ENCODE measurements around the gene CIROP.
A peak's percentile ranks its signal among the peaks of the same experiment; 100 is the strongest.

Gene CIROP

DNA sequence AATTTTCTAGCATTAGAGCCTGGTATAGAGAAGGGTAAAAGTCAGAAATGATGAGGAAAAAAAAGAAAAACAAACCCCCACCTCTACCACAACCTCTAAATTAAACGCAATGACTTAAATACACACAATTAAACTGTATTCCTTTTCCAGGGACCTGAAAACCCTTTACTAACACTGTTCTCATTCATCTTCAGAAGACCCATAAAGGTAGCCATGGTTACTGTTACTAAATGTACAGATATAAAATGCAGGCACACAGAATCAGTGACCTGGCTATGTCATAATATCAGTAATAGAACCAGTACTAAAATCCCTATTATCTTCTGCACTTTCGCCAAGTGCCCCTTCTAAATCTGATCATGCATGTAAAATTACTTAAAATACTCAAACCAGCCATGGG lies 11.3 kb downstream of the CIROP start:
- DNase-seq (ENCODE audit: low read depth): no peak

DNA sequence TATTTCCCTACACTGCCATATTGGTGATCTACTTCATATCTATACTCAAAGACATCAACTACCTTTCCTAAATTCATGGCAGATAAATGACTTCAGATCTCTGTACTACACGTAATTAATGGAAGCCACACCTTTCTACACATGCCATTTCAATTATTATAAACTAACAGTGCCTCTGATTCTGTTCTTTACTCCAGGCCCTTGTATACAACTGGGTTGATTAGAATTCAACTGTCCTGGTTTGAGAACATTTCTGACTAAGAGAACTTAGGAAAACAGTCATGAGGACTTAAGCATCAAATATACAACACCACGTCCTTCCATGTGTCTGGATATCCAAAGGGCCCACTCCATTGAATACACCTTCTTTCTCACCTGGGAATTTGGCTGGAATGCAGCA lies 11.7 kb downstream of the CIROP start:
- DNase-seq (ENCODE audit: low read depth): no peak

DNA sequence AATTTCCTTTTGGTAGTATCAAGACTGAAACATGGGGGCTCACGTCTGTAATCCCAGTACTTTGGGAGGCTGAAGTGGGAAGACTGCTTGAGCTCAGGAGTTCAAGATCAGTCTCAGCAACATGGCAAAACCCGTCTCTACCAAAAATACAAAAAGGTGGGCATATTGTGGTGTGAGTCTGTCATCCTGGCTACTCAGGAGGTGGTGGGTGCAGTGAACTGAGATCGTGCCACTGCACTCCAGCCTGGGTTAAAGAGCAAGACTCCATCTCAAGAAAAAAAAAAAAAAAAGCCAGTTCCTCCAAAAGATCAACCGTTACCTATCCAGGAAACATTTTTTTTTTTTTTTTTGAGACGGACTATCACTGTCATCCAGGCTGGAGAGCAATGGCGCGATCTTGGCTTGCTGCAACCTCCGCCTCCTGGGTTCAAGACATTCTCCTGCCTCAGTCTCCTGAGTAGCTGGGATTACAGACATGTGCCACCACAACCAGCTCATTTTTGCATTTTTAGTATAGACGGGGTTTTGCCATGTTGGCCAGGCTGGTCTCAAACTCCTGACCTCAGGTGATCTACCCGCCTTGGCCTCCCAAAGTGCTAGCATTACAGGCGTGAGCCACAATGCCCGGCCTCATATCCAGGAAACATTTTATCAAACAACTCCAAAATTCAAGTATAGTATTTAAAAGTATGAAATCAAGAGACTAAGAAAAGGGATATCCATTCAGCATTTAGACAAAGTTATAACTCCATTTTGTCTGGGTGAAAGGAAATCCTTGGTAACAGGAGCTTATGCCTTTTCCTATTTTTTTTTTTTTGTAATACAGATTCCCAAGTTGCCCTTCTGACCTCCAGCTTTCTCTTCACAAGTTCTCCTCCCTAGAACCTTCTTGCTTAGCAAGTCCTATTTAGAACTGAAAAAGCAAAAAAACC lies 13.2 kb downstream of the CIROP start:
- DNase-seq (ENCODE audit: low read depth): no peak

DNA sequence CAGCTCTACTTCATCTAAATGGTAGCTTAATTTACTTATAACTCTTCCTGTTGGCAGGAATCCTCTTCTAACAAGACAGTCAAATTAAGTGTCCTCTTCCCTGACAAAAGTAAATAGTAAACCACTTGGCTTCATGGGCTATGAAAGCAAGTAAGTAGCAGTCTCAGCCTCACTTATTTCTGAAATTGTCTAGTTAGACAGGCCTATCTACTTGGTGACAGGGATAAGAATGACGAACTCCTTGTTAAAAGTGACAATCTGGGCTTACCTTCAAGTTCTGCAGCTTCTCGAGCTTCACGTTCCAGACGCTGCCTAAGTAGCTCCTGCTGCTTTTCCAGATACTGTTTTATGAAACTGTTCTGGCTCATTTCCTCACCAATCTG lies 14.5 kb downstream of the CIROP start:
- no peak for DNase-seq (ENCODE audit: low read depth)

DNA sequence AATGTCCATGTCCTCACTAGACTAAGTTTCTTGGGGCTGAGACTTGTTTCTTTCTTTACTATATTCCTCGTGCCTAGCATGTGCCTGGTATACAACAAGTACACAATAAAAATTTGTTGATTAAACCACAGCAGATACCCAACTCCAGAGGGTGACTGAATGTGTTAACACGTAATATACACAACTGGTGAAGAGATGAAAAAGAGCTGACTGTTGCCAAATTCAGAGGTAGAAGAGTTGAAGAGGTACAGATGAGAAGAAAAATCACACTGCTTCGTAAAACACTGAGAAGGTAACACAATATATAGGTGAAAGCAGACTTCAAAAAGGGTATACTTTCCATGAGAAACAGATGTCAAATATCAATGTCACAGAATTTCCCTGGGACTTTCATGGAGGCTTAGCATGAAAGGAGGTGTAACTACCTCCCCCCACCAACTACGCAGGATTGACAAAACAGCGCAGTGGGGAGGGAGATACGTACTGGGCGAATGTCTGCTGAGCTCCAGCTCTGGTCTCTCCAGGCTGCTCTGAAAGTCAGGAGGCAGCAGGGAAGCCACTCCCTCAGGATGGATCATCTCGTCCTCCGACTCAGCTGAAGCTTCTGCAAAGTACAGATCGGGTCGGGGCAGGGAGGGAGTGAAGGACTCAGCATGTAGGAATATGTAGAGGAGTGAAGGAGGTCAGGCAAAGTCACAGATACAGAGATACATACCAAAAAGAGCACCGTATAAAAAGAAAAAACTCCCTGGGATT lies 15.1 kb downstream of the CIROP start:
- no peak for DNase-seq (ENCODE audit: low read depth)

DNA sequence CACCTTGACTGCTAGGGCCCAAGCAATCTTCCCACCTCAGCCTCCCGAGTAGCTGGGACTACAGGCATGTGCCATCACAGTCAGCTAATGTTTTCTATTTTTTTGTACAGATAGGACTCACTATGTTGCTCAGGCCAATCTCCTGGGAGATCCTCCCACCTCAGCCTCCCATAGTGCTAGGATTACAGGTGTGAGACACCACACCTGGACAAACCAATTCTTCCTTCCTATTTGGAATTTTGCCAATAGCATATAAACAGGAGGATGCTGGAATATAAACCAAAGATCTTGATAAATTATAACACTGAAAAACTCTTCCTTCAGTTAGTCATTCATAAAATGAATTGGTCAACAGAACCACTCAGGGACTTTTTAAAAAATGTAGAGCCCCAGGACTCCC lies 18.2 kb downstream of the CIROP start:
- no peak for DNase-seq (ENCODE audit: low read depth)

DNA sequence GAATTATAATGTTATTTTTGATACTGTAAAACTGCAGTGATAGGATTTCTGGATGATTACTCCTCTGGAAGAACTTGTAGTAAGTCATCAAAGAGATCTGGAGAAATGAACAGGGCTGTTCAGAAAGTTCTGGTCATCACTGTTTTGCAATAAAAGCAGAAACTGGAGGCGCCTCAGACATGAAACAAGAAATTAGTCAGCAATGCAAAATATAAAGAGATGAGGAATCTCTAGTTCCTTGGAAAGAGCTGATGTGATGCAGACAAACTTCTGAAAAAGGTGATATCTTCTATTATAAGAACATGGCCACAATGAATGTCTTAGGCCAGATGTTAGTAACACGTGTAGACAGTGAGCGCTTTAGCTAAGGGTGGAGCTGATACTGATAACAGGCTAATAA lies 19.3 kb downstream of the CIROP start:
- DNase-seq (ENCODE audit: low read depth): no peak

- no peak for DNase-seq (ENCODE audit: low read depth)
Measured at GRCh38 chr14:23080474-23080873, 24.3 kb downstream of the CIROP start.

DNA sequence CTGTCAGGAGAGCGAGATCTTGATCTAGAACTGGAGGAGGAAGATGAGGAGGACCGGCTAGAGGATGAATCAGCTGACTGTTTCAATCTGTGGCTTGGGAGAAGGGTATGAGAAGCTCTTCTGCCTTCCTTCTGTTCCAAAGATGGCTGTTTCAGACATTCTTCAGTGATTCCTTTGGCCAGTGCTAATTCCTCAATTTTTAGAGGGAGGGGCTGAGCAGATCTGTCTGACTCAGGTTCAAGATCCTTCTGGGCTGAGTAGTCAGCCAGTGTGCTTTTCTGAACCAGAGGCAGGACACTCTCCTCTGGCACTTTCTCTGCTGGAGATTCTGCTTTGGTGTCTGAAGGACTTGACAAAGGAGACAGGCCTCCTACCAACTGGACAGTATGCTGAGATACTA lies 25.1 kb downstream of the CIROP start:
- DNase-seq (ENCODE audit: low read depth): no peak

DNA sequence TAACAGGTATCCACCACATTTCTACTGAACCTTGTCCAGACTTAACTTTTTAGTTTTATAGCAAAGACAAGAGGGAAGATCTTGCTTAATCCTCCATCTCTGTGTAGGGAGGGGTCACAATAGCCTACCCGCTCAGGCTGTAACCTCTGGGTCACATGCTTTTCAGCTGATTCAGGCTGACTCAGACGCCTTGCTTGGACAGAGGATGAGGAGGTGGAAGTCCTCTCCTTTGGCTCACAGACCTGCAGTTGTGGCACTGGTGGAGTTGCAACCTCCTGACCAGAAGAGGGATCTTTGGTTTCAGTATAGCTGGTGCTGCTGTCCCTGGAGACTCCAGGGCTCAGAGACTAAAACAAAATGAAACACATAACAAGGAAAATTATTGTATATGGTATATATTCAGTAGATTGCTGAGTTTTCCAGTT lies 26.1 kb downstream of the CIROP start:
- DNase-seq (ENCODE audit: low read depth): no peak

DNA sequence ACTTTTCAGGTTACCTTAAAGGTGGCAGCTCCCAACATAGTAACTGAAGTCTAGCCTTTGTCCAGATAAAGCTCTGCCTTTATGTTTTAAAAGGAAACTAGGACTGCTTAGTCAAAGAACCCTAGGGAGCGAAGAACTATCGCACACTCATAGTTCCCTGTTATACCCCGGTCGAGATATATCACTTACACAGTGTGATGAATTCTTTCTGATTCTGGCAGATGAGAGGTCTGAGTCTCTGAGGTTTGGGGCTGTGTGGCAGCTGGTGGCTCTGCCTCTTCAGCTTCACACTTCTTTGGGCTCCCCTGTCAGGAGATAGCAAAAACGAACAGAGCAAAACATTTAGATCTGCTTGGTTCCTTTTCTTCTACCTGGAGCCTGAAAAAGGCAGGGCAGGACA lies 26.8 kb downstream of the CIROP start:
- no peak for DNase-seq (ENCODE audit: low read depth)

DNA sequence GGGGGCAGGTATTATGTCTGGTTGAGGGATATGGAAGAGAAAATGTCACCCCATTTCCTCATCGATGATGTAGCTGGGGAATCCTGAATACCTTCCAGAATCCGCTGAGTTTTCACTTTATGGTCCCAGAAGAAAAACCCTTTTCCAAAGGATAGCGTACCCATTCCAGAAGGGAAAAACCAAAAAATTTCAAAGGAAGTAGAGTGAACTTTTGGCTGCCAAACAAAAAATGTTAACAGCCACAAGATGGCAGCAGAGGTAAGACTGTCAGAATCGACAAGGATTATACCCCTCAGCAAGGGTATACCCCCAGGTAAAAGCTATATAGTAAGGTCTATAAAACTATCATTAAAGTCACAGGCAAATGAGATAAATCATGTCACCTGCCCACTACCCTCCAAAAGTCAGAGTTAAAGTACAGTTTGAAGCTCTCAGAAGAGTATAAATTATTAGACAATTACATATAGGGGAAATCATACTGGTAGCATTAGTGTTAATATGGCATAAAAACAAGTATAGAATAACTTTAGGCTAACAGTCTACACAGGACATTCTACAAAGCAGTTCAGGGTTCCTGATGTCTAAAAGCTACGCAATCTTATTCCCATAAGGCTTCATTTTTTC lies 27.9 kb downstream of the CIROP start:
- no peak for DNase-seq (ENCODE audit: low read depth)

DNA sequence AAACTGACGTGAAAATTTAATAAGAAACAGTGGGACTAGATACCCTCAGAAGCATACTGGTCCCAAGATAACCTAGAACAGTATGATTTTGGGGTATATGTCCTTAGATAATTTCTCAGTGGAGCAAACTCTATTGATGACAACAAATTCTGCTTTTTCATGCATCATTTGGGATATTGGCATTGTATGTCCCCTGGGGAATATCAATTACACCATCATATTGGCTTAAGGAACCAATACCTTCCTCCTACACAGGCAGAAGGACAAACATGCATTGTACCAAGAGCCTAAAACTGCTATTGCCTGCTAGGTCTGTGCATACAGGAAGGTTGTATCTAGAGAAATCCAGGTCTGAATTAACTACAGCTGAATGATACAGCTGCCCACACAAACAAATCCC lies 29.9 kb downstream of the CIROP start:
- DNase-seq (ENCODE audit: low read depth): no peak

GRCh38 chr14:23071921-23072539 lies 32.8 kb downstream of the CIROP start:
- DNase-seq (ENCODE audit: low read depth): no peak

DNA sequence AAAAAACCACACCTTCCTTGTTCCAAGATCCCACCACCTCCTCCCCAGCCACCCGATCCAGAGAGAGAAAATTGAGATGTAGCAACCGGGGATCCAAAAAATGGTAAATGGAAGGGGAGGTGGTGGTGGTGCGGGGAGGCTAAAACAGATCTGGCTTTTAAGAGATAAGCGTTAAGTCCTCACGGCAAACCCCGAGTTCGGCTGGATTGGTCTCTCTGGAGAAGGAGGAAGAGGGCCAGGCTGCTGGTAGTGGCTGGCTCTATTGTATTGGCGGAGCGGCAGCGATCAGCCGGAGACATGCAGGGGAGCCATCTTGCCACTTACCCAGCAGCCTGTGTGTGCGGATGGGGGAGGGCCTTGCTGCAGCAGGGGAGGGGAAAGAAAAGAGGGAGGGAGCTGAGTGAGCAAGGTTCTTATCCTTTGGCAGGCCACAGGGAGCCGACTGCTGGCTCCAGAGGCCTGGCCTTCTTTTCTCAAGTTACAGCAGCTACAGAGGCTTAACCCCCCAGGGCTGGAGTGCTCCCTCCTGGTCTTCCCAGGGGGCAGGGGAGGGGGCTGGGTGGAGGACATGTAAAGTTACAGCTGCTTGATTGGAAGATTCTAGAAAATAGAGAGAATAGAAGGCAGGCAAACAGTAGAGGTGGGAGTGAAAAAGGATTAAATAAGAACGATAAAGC lies 33.4 kb downstream of the CIROP start:
- DNase-seq (ENCODE audit: low read depth): peak; percentile 56

DNA sequence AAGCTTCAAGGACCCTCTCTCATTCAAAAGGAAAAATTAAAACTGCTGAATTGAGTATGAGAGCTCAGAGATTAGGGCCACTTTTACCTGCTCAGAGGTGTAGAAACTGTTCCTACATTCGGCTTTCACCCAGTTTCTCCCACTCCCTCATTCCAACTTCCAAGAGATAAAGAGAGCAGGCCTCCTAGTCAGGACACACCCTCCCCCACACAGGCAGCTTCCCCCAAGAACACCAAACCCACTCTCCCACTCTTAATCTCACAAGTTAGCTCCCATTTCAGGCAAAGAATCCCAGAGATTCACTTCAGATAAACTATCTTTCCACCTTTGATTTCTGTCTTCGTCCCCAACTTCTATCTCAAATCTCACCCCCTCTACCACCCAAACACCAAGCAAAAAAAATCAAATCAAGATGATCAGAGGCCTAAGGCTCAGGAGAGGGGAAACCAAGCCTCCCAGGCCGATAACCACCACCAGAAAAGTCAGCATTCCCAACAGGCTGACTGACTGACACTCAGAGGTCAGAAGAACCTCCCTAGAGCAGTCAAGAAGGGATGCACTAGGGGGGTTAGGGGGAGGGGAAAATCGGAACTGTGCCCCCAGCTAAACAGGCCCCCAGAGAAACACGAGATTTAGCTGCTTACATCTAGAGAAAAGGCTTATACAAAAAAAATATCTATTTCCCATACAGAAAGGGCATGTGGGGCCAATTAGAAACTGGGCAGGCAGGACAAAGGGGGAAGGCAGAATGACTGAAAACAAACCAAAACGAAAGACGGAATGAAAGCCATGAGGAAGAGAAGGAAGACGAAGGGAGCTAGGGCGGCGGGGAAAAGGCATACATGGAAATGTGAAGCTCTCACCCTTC lies 34.3 kb downstream of the CIROP start:
- no peak for DNase-seq (ENCODE audit: low read depth)

DNA sequence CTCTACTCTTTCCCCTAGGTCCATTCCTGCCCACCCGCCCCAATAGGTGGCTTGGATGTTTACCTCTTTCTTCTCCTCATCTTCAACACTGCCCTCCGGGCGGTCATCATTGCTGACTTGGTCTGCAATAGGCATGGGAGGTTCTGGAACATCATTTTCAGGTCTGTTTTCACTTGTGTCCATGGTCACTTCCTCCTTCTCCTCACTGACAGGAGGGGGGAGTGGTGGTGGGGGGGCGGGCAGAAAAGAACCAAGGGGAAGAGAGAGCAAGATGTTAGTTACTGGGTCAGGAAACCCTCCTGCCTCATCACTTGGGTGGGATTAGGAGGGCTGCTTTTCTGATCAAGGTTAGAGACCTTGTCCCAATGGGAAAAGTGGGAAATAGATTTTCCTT lies 35.4 kb downstream of the CIROP start:
- no peak for DNase-seq (ENCODE audit: low read depth)

GRCh38 chr14:23068789-23069412 lies 35.9 kb downstream of the CIROP start:
- peak; percentile 47 for DNase-seq (ENCODE audit: low read depth)

GRCh38 chr14:23067847-23068788 lies 36.7 kb downstream of the CIROP start:
- no peak for DNase-seq (ENCODE audit: low read depth)

All from stimulated activated CD8-positive, alpha-beta memory T cell treated with anti-CD3 and anti-CD28 coated beads, Interleukin-15, amount 100 ng/mL, for 1 hour (primary cell).